GM18498 (cell line): Measurements from ENCODE around the gene BST1.
"Not testable (repeated sequence)": the region's sequence is repeated elsewhere in the genome, so short reads cannot be mapped to it uniquely, and the experiment has no call there.

Experiments
- ATAC-seq: cut with Tn5 transposase; IDR thresholded peaks from one replicate; pipeline ENCODE4 v1.9.1; 2021; ENCODE audit warnings: mild to moderate bottlenecking, moderate library complexity; ENCODE audit not compliant: unreplicated experiment

BST1 gene

GRCh38 chr4:15742637-15743036 lies 39.8 kb downstream of the BST1 start:
- ATAC-seq = no peak

GRCh38 chr4:15744016-15744545 lies 41.2 kb downstream of the BST1 start:
- ATAC-seq = no peak

GRCh38 chr4:15746110-15746509 lies 43.2 kb downstream of the BST1 start:
- no peak for ATAC-seq

GRCh38 chr4:15749001-15749400 lies 46.1 kb downstream of the BST1 start:
- no peak for ATAC-seq

GRCh38 chr4:15751153-15751552 lies 48.3 kb downstream of the BST1 start:
- no peak for ATAC-seq

GRCh38 chr4:15753081-15753480 lies 50.2 kb downstream of the BST1 start:
- ATAC-seq = no peak

GRCh38 chr4:15753786-15754185 lies 50.9 kb downstream of the BST1 start:
- ATAC-seq = no peak

GRCh38 chr4:15754323-15754722 lies 51.5 kb downstream of the BST1 start:
- no peak for ATAC-seq

GRCh38 chr4:15755321-15756155 lies 52.7 kb downstream of the BST1 start:
- peak; percentile 22 for ATAC-seq

GRCh38 chr4:15756361-15756861 lies 53.5 kb downstream of the BST1 start:
- ATAC-seq = peak; percentile 85

GRCh38 chr4:15757054-15757453 lies 54.2 kb downstream of the BST1 start:
- ATAC-seq = no peak

GRCh38 chr4:15758294-15758693 lies 55.4 kb downstream of the BST1 start:
- ATAC-seq = no peak

GRCh38 chr4:15762460-15762859 lies 59.6 kb downstream of the BST1 start:
- ATAC-seq = not testable (repeated sequence)

GRCh38 chr4:15765391-15765790 lies 62.5 kb downstream of the BST1 start:
- no peak for ATAC-seq

GRCh38 chr4:15765910-15766697 lies 63.2 kb downstream of the BST1 start:
- peak; percentile 76 for ATAC-seq

GRCh38 chr4:15766821-15767220 lies 64.0 kb downstream of the BST1 start:
- ATAC-seq = no peak

- no peak for ATAC-seq
Observed at GRCh38 chr4:15769202-15769601, 66.3 kb downstream of the BST1 start.

GRCh38 chr4:15771216-15772058 lies 68.6 kb downstream of the BST1 start:
- peak; percentile 77 for ATAC-seq

GRCh38 chr4:15774020-15774420 lies 71.2 kb downstream of the BST1 start:
- no peak for ATAC-seq

- ATAC-seq = no peak
Observed at GRCh38 chr4:15776871-15777648, 74.2 kb downstream of the BST1 start.
